ENCODE measurements around the gene AFDN.
"Not testable (repeated sequence)": the region's sequence is repeated elsewhere in the genome, so short reads cannot be mapped to it uniquely, and the experiment has no call there.

Gene AFDN

DNA sequence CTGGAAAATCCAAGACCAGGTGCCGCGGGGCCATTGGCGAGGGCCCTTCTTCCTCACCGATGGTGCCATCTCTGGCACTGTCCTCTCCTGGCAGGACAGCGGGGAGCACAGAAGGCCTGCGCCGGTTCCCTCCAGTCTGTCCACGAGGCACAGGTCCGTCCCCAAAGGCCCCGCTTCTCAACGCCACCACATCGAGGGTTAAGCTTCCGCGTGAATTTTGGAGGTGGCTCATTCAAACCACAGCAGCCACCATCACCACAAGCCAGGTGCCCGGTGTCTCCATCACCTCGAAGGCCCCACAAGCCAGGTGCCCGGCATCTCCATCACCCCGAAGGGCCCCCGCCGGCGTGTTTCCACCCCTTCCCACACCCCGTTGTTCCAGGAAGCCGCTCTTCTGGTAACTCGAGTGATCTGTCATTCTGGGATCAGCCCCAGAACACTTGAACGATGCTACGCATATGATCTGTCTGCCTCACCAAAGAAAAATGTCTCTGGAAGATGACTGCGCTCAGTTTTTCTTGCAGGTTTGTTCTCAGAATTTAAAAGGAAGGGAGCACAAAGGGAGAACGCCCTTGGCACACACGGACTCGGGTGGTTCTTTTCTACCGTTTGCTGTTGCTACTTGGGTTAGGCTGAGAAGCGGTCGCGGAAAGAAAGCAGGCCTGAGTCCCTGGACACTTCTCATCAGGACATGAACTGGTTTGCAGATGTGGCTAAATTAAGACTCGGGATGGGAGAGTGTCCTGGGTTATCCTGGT lies 160.9 kb downstream of the AFDN start:
- DNase-seq = no peak

DNA sequence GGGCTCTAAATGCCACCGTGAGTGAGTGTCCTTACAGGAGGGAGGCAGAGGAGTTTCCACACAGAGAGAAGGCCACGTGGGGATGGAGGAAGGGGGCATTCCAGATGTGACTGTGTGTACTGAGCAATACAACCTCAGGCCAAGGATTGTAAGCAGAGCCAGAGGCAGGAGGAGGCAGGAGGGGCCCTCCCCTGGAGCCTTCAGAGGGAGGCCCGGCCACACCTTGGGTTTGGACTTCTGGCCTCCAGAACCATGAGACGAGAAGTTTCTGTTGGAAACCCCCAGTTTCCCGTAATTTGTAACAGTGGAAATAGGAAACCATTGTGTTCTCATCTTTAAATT lies 161.4 kb downstream of the AFDN start:
- no peak for DNase-seq

DNA sequence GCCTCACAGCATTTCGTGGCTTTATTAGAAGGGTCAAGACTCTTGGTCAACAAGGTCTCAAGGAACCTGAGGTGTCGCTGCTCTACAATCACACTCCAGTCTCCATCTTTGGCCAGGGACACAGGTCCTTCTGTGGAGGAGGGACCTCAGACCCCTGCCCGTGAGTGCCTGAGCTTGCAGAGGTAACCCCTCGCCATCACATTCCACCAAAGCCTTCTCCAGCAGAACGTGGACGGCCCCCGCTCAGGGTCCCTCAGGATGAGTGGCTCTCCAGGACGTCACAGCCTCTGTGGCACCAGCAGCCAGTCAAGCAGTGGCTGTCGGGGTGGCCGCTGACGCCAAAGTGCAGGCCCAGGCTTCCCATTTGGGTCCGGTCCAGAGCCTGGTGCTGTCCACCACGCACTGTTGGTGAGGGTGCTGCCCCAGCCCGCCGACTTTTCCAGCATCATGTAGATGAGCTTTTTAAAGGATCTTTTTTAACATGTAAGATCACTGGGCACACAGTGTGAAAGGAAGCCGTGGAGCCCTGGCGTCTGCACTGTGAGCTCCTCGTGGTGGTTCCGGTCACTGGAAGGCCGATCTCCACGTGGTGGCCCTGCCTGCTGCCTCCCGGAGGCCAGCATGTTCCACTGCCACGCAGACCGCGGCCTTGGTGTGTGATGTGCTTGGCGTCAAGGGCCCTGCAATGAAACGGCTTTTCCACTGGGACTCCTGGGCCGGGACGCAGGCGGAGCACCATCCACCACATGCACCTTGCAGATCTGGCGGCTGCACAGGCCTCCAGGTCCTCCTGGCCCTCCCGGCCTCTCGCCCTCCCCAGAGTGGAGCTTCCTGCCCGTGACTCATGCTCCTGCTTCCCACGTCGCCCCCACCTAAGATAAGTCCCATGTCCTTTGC lies 162.5 kb downstream of the AFDN start:
- DNase-seq = no peak

DNA sequence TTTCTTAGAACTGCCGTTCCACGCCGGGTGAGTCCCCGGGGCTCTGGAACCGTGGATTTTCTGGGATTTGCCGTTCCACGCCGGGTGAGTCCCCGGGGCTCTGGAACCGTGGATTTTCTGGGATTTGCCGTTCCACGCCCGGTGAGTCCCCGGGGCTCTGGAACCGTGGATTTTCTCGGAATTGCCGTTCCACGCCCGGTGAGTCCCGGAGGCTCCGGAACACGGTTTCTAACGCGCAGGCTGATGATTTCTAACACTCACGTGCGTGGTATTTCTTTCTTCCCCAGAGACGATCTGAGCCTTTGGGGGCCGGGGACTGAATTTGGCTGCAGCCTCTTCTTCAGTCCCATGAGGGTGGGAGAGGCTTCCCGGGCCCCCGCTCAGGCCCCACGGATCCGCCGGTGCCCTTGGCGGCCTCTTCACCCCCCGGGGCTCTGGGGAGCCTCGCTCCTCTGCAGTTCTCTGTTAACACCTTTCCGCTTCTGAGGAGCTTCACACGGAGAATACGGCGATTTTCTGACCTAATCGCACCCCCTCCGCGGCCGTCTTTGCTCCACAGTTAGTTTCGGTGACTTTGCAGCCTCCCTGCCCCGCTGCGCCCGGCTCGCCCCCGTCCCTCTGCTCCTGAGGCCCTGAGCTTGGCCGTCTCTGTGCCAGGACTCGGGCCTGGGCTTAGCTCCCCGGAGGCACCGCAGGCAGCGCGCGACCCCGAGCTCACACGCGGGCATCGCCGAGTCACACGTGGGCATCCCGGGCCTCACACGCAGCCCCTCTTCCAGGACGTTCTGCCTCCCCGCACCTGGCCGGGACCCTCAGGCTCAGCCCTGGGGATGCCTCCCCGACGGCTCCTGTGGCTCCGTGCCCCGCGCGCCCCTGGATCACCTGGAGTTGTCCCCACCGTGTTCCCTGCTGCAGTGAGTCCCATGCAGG lies 163.6 kb downstream of the AFDN start:
- DNase-seq = no peak

DNA sequence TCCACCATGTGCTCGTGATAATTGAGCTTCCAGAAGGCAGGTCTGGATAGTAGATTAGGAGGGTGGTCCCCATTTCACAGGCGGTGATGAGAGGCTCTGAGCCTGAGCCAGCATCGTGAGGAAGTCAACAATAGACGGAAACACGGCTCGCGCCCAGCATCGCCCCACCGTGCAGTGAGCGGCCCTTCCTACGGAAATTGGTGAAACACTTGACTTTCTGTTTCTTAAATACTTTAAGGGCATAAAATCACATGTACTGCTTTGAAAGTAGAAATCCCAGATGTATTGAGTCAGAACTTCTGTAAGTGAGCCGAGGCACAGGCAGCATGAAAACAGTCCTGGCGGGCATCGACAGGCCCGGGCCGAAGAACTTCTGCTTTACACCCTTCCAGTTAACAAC lies 166.5 kb downstream of the AFDN start:
- no peak for DNase-seq

DNA sequence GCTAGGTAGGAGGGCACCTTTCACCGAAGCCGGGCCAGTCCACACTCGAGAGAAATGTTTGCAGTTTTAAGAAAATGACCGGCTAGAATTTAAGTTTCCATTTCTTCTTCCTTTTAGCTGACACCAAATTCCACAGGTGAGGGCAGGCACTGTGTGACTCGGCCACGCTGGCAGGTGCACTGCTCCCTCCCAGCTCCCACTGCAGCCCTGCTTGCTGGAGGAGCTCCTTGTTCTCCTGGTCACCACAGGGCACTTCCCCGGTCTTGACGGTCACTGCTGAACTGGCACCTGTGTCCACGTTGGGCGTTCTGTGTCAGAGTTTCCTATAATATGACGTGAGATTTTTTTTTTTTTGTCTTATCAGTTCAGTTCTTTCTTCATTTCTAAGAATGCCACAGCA lies 167.1 kb downstream of the AFDN start:
- DNase-seq = no peak

DNA sequence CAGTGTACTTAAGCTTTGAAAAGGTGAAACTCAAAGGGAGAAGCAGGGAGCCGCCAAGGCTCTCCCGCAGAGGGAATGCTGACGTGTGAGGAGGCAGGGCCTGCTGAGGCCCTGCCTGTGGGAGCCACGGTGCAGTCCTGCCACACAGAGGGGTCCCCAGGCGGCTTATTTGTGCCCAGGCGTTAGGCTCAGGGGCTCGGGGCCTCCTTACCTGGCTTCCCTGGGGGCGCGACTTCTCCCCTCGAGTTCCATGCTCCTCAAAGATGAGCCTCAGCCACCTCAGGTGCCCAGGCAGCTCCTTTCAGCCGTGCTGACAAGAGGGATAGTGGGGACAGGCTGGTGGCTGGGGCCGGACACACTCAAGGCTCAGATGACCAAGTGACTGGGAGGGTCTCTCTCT lies 168.6 kb downstream of the AFDN start:
- no peak for DNase-seq

DNA sequence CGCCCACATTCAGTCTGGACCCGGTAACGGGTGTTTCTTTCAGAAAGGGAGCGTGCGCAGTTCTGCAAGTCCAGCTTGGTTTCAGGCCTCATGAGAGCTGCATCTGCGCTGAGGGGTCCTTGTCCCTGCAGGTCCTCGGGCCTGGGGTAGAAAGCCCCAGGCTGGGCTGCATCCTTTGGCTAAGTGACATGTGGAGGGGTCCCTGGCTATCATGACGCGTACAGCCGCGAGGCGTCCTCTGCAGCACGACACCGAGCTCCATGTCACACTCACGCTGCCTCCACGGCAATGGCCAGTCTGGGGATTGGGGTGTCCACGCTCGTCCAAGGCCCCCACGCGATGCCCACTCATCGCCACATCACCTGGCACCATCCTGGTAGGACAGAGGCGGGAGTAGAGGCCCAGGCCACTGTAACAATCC lies 169.0 kb downstream of the AFDN start:
- DNase-seq = no peak

DNA sequence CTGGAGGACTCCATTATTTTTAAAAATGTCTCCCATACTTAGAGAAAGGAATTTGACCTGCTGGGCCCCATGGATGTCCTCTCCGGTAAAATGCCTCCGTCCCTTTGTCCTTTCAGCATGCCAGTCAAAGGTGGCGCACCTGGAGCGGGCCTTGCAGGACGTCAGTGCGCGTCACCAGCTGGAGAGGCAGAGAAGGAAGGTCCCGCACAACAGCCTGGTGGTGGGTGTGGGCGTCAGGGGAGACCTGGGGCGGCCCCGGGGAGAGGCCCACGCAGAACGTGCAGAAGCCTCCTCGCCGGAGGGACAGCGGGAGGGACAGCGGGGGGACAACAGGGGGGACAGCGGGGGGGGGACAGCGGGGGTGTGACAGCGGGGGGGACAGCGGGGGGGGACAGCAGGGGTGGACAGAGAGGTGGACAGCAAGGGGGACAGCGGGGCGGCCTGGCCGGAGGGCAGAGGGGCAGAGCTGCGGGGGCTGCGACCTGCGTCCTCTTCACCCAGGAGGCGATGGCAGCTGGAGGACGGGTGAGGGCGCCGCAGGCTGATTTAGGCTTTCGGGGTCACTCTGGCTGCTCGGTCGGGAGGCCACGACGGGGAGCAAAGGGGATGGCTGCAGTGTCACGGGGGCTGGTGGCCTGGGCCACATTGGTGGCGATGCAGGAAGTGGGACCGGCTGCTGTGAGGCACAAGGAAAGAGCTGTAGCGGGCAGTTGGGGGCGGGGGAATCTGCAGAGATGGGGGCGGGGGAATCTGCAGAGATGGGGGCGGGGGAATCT lies 169.9 kb downstream of the AFDN start:
- no peak for DNase-seq

DNA sequence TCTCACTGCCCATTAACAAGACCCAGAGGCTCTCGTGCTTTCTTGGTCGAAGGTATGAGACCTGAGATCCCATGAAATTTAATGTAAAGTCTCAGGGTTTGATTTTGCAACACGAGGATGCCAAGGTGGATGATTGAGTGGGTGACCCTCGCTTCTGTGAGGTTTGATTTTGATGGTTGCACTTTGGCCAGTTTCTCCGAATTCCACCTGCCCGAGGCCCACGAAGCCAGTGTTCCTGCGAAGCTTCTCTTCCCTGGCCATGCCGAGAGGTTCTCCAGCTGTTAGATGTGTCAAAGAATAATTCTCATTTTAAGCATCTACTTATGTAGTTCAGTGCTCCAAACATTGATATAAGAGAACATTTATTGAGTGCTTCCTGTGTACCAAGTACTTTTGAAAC lies 170.9 kb downstream of the AFDN start, which contains the start of gene KIF25:
TSS of gene KIF25 (plus strand) at position 30 of the 400 bp plus-strand sequence. CDS start 31,915 bp downstream, outside the sequence.
- DNase-seq = no peak

DNA sequence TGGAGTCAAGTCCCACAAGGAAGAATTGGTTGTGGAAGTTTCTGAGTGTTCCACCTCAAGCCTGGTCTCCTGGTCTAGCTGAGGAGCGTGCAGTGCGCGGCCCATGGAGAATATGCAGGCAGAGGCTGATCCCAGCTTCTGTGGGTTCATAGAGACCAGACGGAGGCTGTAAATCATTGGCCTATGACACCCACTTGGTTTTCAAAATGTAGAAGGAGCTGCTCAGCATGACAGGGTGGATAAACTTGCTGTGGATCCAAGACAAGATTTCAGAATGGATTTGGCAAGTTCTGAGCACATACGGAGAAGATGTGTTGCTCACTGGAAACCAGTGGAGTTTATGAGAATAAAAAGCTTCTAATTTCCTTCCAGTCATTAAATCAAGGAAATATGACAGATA lies 171.5 kb downstream of the AFDN start:
- no peak for DNase-seq

DNA sequence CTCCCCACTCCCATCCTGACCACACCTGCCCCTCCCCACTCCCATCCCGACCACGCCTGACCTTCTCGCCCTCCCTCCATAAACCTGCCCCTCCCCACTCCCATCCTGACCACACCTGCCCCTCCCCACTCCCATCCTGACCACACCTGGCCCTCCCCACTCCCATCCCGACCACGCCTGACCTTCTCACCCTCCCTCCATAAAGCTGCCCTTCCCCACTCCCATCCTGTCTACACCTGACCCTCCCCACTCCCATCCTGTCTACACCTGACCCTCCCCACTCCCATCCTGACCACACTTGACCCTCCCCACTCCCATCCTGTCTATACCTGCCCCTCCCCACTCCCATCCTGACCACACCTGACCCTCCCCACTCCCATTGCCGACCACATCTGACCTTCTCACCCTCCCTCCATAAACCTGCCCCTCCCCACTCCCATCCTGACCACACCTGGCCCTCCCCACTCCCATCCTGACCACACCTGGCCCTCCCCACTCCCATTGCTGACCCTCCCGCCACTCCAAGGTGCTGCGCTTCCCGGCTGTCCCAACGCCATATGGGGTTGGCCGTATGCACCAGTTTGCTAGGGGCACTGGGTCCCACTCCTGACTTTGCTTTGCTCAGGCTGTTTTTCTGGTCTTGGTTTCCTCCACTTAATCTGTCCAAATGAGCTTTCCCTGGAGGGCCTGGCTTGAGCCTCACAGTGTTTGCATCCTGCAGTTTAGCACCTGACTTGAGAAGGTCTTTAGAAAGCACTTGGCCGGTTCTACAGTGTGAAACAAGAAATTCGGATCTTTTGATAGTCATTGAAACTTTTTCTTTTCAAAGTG lies 173.7 kb downstream of the AFDN start:
- no peak for DNase-seq

DNA sequence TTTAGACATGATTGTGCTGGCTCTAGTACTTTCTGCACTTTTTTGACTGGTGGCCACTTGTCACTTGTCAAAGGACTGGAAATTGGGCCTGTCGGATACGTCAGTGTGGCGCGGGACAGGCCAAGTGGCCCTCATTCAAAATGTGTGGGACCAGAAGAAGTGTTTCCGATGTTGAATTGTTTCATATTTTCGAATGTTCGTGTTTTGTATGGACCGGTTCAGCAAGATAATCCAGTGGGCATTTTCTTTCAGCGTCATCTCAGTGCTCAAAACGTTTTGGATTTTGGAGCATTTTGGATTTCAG lies 174.3 kb downstream of the AFDN start:
- DNase-seq = no peak

DNA sequence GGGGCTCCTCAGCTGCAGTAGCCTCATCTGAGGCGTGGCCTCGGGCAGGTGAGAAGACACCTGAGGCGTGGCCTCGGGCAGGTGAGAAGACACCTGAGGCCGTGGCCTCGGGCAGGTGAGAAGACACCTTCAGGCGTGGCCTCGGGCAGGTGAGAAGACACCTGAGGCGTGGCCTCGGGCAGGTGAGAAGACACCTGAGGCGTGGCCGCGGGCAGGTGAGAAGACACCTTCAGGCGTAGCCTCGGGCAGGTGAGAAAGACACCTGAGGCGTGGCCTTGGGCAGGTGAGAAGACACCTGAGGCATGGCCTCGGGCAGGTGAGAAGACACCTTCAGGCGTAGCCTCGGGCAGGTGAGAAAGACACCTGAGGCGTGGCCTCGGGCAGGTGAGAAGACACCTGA lies 174.8 kb downstream of the AFDN start:
- DNase-seq = not testable (repeated sequence)

DNA sequence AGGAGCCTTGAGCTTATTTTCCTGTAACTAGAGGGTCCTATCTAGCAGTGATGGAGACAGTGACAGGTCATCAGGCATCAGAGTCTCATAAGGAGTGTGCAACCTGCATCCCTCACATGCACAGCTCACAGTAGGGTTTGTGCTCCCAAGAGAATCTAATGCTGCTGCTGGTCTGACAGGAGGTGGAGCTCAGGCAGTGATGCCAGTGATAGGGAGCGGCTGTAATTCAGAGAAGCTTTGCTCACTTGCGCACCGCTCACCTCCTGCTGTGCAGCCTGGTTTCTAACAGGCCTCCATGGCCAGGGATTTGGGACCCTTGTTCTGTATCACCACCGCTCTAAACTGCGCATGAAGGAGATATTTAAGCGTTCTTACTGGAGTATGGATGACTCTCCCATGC lies 176.1 kb downstream of the AFDN start:
- DNase-seq = no peak

DNA sequence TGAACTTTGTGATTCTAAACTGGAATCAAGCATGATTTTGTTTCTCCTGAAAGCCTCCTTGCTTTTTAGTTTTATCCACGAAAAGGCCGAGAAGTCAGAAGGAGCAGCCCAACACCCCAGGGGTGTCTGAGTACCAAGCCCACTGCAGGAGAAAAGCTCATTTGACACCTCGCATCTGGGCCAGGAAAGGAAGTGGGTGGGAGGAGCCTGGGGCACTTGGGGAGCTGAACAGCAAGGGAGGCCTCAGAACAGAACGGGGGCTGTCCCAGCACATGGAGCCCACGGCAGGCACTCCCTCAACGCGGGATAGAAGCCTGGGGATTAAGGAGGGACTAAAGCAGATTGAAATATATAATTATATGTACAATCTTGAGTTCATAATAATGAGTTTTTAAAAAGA lies 177.3 kb downstream of the AFDN start:
- no peak for DNase-seq

DNA sequence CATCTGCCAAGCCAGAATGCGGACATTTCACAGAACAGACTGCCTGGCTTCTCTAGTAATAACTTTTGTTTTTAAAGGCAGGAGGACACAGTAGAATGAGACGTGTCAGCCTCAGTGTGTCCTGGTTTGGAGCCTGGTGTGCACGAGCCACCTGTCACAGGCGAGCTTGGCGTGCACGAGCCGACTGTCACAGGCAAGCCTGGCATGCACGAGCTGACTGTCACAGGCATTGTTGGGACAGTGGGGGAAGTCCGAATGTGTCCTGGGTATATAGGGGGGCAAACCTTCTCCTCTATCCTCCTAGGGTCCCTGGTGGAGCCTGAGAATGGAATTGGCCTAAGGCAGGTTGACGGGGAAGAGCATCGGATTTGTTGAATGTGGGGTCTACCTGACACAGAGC lies 178.2 kb downstream of the AFDN start:
- no peak for DNase-seq

DNA sequence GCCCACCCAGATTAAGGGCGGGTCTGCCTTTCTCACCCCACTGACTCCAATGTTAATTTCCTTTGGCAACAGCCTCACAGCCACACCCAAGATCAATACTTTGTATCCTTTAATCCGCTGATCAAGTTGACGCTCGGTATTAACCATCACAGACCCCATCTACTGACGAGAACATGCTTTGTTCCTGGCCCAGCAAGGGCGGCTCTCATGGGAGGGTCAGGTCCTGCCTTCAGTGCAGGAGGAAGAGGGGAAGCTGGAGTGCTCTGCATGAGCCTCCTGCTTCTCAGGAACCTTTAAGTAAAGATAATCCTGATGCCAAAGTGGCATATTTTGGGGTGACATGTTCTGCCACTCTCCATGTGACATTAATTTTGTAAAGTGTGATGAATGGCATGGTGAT lies 179.1 kb downstream of the AFDN start:
- DNase-seq = no peak

DNA sequence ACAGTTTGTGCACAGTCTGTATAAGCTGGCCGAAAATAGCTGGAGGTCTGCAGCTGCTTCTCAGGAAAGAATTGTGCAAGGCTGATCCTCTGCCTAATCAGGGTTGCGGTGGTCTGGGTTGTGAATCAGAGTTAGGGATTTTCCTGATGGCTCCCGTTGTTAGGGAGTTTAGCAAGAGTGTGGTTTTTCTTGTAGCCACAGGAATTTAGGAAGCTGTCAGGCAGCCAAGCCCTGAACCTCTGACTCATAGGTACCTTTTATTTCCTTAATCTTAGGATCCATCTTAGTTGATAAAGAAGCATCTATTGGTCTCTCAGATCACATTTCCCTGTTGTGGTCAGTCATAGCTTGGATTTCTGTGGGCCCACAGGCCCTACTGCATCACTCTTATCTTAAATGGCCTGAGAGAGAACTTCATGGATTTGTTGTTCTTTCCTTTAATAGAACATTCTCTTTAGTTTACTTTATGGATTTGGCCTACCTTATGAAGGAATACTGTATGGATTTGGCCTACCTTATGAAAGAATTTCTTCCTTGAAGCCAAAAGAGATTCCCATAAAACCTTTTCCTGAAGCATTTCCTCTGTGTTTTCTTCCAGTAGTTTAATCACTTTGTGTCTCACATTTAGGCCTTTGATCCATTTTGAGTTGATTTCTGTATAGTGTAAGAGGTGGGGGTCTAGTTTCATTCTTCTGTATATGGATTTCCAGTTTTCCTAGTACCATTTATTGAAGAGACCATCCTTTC lies 181.1 kb downstream of the AFDN start:
- no peak for DNase-seq

DNA sequence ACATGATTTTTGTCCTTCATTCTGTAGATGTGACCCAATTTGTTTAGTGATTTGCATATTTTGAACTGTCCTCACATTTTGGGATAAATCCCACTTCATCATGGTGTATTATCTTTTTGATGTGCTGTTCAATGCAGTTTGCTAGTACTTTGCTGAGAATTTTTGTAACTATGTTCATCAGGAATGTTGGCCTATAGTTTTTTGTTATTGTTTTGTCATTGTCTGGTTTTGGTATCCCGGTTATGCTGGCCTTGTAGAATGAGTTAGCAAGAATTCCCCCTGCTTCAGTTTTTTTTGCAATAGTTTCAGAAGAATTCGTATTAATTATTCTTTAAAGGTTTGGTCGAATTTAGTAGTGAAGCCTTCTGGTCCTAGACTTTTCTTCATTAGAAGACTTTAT lies 182.6 kb downstream of the AFDN start:
- DNase-seq = no peak

DNA sequence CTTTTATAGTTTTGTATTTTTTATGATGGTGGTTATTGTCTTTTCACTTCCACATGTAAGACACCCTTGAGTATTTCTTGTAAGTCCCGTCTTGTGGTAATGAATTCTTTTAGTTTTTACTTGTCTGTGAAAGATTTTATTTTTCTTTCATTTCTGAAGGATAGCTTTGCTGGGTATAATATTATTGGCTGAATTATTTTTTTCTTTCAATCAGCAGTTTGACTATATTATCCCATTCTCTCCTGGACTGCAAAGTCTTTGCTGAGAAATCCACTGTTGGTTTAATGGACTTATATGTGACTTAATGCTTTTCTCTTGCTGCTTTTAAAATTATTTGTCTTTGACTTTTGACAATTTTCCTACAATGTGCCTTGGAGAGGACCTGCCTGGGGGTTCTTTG lies 184.6 kb downstream of the AFDN start:
- DNase-seq = no peak
